SJCRH30 (cell line): ENCODE data around the gene HHIPL1. TPM values are rescaled to one million over a fixed set of nuclear protein-coding genes. Genes with fewer than 3 reads are reported as not detected.
"Not testable (repeated sequence)": the region's sequence is repeated elsewhere in the genome, so short reads cannot be mapped to it uniquely, and the experiment has no call there.

Experiments
- DNase-seq, 2 experiments: peaks; one replicate each; pipeline ENCODE4 v3.0.0-alpha.2; 2015 to 2020
- H3K27ac ChIP-seq: fragments of 250-450 bp; sonication (Bioruptor Pico); 2 replicates; pipeline ENCODE4 v1.5.1; 2020; ENCODE audit warnings: mild to moderate bottlenecking, moderate library complexity
- H3K27me3 ChIP-seq: fragments of 250-450 bp; sonication (Bioruptor Pico); 2 replicates; pipeline ENCODE4 v1.5.1; 2020; ENCODE audit warnings: mild to moderate bottlenecking, moderate library complexity
- H3K36me3 ChIP-seq: fragments of 250-450 bp; sonication (Bioruptor Pico); 2 replicates; pipeline ENCODE4 v1.5.1; 2020; ENCODE audit warnings: mild to moderate bottlenecking, moderate library complexity
- H3K4me1 ChIP-seq: fragments of 250-450 bp; sonication (Bioruptor Pico); 2 replicates; pipeline ENCODE4 v1.5.1; 2020; ENCODE audit warnings: mild to moderate bottlenecking, moderate library complexity
- H3K4me3 ChIP-seq: fragments of 250-450 bp; sonication (Bioruptor Pico); 2 replicates; pipeline ENCODE4 v1.5.1; 2020; ENCODE audit warnings: mild to moderate bottlenecking, moderate library complexity
- H3K9me3 ChIP-seq: fragments of 250-450 bp; sonication (Bioruptor Pico); replicated peaks from 2 replicates; pipeline ENCODE4 v1.5.1; 2020; ENCODE audit warnings: mild to moderate bottlenecking, moderate library complexity
- total RNA-seq: library from RNA; depleted of rRNA; stranded (reverse); fragments of >200 nt; shearing (Covaris generic); gene quantifications from 2 replicates; pipeline ENCODE4 v1.2.3, GENCODE V29; 2014

Gene HHIPL1
- total RNA-seq, 1 experiment from 2014 or later, result not detected

GRCh38 chr14:99657645-99658155 is 12.8 kb downstream of the HHIPL1 start:
- Histone ChIP-seq H3K4me1 (no peaks in the 10 kb centered on the region), H3K27ac (no peak overlapping the region), H3K9me3 (no peaks in the 10 kb centered on the region), H3K27me3 (no peaks in the 10 kb centered on the region), H3K36me3 (no peaks in the 10 kb centered on the region), H3K4me3 (no peak overlapping the region)
- no peak for DNase-seq

GRCh38 chr14:99658218-99658845 is 13.4 kb downstream of the HHIPL1 start:
- Histone ChIP-seq H3K27ac (no peak overlapping the region), H3K4me3 (no peak overlapping the region), H3K4me1 (no peaks in the 10 kb centered on the region), H3K36me3 (no peaks in the 10 kb centered on the region), H3K27me3 (no peaks in the 10 kb centered on the region), H3K9me3 (no peaks in the 10 kb centered on the region)
- no peak for DNase-seq

DNA sequence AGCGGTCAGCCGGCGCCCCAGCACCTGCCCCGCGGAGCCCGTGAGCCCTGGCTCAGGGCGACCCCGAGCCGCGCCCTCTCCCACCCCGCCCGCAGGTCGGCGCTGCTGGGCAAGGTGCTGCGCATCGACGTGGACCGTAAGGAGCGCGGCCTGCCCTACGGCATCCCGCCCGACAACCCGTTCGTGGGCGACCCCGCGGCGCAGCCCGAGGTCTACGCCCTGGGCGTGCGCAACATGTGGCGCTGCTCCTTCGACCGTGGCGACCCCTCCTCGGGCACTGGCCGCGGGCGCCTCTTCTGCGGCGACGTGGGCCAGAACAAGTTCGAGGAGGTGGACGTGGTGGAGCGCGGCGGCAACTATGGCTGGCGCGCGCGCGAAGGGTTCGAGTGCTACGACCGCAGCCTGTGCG is 14.4 kb downstream of the HHIPL1 start:
- no peaks in the 10 kb centered on the region for H3K27me3 ChIP-seq
- H3K4me3 ChIP-seq, result no peak overlapping the region
- no peak for DNase-seq
- no peaks in the 10 kb centered on the region for H3K4me1 ChIP-seq
- no peaks in the 10 kb centered on the region for H3K9me3 ChIP-seq
- H3K36me3 ChIP-seq, result no peaks in the 10 kb centered on the region
- H3K27ac ChIP-seq, result no peak overlapping the region

DNA sequence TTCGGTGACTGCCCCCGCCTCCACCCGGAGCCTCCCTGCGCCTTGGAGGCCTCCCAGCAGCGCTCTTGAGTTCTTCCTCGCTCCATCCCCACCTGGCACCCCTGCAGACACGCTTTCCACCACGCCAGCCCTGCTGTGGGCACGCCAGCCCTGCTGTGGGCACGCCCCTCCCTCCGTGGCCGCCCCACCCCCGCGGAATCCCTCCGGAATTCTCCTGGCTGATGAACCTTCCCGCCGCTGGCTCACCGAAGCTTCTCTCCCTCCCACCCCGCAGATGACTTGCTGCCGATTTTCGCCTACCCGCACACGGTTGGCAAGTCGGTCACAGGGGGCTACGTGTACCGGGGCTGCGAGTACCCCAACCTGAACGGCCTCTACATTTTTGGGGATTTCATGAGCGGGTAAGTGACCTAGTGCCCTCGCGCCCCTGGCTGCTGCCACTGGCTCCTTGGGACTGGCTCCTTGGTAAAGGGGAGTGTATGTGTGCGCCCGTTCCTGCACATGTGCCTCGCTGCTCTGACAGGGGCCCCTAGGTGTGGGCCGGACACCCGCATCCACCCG is 15.2 kb downstream of the HHIPL1 start:
- H3K9me3 ChIP-seq, result no peaks in the 10 kb centered on the region
- DNase-seq, result no peak
- H3K27me3 ChIP-seq, result no peaks in the 10 kb centered on the region
- no peaks in the 10 kb centered on the region for H3K4me1 ChIP-seq
- H3K36me3 ChIP-seq, result no peaks in the 10 kb centered on the region
- no peak overlapping the region for H3K4me3 ChIP-seq
- no peak overlapping the region for H3K27ac ChIP-seq

GRCh38 chr14:99660794-99661193 is 15.9 kb downstream of the HHIPL1 start:
- Histone ChIP-seq H3K4me3 (no peak overlapping the region), H3K27ac (no peak overlapping the region), H3K36me3 (no peaks in the 10 kb centered on the region), H3K4me1 (no peaks in the 10 kb centered on the region), H3K27me3 (no peaks in the 10 kb centered on the region), H3K9me3 (no peaks in the 10 kb centered on the region)
- no peak for DNase-seq

DNA sequence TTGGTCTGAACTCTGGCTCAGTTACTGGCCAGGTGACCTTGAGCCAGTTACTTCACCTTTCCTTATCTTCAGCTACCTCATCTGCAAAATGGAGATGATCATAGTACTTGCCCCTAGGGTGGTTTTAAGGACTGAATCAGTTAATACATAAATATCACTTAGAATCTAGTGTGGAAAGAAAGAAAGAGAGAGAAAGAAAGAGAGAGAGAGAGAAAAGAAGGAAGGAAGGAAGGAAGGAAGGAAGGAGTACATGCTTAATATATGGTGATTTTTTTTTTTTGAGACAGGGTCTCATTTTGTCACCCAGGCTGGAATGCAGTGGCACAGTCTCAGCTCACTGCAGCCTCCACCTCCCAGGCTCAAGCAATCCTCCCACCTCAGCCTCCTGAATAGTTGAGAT is 16.3 kb downstream of the HHIPL1 start:
- not testable (repeated sequence) for H3K27ac ChIP-seq, DNase-seq, H3K36me3 ChIP-seq, H3K27me3 ChIP-seq, H3K4me1 ChIP-seq, H3K4me3 ChIP-seq, H3K9me3 ChIP-seq

DNA sequence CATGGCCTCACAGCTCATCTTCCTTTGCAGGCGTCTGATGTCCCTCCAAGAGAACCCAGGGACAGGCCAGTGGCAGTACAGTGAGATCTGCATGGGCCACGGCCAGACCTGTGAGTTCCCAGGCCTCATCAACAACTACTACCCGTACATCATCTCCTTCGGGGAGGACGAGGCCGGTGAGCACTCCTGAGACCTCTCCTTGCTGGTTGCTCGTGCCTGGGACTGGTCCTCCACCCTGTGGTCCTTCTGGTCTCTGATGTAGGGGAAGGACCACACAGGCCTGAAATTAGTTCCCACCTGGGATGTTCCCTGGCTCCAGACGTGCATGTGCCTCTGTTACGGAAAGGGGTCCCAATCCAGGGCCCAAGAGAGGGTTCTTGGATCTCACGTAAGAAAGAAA is 17.9 kb downstream of the HHIPL1 start:
- no peaks in the 10 kb centered on the region for H3K4me1 ChIP-seq
- H3K27ac ChIP-seq, result no peak overlapping the region
- H3K9me3 ChIP-seq, result no peaks in the 10 kb centered on the region
- H3K4me3 ChIP-seq, result no peak overlapping the region
- H3K27me3 ChIP-seq, result no peaks in the 10 kb centered on the region
- no peak for DNase-seq
- H3K36me3 ChIP-seq, result no peaks in the 10 kb centered on the region

GRCh38 chr14:99663386-99664057 is 18.6 kb downstream of the HHIPL1 start:
- no peaks in the 10 kb centered on the region for H3K36me3 ChIP-seq
- H3K4me1 ChIP-seq, result no peaks in the 10 kb centered on the region
- H3K9me3 ChIP-seq, result no peaks in the 10 kb centered on the region
- DNase-seq, result no peak
- H3K27ac ChIP-seq, result no peak overlapping the region
- no peak overlapping the region for H3K4me3 ChIP-seq
- H3K27me3 ChIP-seq, result no peaks in the 10 kb centered on the region

DNA sequence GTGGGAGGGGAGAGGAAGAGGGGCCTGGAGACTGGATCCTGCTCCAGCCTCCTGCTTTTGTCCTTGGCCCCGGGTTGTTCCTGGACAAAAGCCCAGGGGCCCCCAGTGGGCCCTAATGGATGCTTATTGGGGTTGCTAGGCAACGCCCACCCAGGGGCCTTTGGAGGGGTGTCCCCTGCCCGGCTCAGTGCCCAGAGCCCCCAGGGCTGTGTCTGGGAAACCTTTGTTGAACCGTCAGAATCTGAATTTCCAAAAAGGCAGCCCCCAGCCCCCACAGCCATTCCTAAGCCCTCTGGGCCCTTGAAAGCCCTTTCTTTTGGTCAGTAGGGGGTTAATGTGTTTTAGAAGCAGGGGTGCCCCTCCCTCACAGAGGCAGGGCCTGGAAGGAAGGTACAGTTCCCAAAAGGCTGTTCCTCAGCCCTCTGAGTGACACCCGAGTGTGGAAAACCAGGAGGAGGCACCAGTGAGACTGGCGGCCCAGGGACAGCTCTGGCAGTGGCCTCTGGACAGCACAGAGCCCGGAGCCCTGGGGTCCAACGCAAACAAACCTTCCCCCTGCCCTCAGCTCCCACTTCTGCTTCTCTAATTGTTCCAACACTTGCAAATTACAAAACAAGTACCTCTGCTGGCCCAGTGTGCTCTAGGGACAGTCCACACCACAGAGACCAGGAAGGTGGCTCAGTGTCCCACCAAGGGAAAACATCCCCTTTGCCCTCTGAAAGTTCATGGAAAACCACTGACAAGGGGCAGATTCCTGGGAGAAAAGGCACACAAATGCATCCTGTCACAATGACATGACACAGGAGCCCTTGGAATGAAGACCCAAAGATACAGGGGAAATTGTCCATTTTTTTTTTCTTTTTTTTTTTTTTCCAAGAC is 19.4 kb downstream of the HHIPL1 start:
- Histone ChIP-seq H3K9me3 (no peaks in the 10 kb centered on the region), H3K4me1 (no peaks in the 10 kb centered on the region), H3K36me3 (no peaks in the 10 kb centered on the region), H3K4me3 (no peak overlapping the region), H3K27me3 (no peaks in the 10 kb centered on the region), H3K27ac (no peak overlapping the region)
- DNase-seq, result no peak

DNA sequence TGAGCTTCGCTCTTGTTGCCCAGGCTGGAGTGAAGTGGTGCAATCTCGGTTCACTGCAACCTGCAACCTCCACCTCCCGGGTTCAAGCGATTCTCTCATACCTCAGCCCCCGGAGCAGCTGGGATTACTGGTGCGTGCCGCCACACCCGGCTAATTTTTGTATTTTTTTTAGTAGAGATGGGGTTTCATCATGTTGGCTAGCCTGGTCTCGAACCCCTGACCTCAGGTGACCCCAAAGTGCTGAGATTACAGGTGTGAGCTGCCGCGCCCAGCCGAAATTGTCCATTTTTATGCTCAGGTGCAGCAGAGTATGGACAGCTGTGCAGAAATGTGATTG is 20.0 kb downstream of the HHIPL1 start:
- H3K4me3 ChIP-seq, result no peak overlapping the region
- no peak overlapping the region for H3K27ac ChIP-seq
- no peak for DNase-seq

DNA sequence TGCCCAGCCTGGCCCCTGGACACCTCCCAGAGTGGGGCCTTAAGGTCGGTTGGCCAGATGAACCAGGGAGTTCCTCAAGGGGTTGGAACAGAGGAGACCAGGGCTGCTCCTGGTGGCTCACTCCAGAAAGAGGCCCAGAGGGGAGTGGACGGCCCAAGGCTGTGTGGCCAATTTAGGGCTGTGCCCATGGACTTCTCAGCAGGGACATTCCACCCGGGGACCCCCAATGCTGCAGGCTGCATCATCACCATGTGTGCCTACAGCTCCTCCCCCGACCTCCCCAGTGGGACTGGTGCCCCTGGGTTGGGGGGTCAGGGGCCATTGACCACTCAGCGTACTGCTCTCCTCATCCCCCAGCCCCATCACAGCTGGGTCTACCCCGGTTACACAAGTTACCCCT is 21.6 kb downstream of the HHIPL1 start:
- no peaks in the 10 kb centered on the region for H3K4me1 ChIP-seq
- no peaks in the 10 kb centered on the region for H3K36me3 ChIP-seq
- H3K27ac ChIP-seq, result no peak overlapping the region
- no peak for DNase-seq
- H3K4me3 ChIP-seq, result no peak overlapping the region
- no peaks in the 10 kb centered on the region for H3K27me3 ChIP-seq
- no peaks in the 10 kb centered on the region for H3K9me3 ChIP-seq

More for the DNA sequence above, 20.0 kb downstream of the HHIPL1 start:
- Histone ChIP-seq H3K36me3 (no peaks in the 10 kb centered on the region), H3K4me1 (no peaks in the 10 kb centered on the region), H3K9me3 (no peaks in the 10 kb centered on the region), H3K27me3 (no peaks in the 10 kb centered on the region)

- no peaks in the 10 kb centered on the region for H3K9me3 ChIP-seq
- H3K27me3 ChIP-seq, result no peaks in the 10 kb centered on the region
- H3K27ac ChIP-seq, result no peak overlapping the region
- H3K4me3 ChIP-seq, result no peak overlapping the region
- no peaks in the 10 kb centered on the region for H3K36me3 ChIP-seq
- DNase-seq, result no peak
- H3K4me1 ChIP-seq, result no peaks in the 10 kb centered on the region
These were observed 22.1 kb downstream of the HHIPL1 start for GRCh38 chr14:99667045-99667444.

DNA sequence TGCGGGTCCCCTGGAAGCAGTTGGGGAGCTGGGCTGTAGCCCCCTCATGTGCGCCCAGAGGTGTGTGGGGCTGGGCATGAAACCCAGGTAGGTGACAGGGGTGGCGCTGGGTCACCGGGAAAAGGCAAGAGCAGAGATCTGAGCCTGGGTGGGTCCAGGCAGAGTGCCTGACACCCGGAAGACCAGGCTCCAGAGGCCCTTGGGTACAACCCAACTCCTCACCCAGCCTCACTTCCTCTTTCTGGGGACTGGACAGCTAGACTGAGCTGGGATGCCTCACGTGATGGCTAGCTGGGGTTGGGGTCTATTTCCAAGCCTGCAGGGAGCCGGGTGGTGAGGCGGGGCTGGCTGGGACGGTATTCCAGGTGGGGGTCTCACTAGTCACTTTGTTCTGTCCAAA is 22.9 kb downstream of the HHIPL1 start:
- no peaks in the 10 kb centered on the region for H3K36me3 ChIP-seq
- no peak overlapping the region for H3K4me3 ChIP-seq
- H3K9me3 ChIP-seq, result no peaks in the 10 kb centered on the region
- no peaks in the 10 kb centered on the region for H3K4me1 ChIP-seq
- no peaks in the 10 kb centered on the region for H3K27me3 ChIP-seq
- no peak for DNase-seq
- H3K27ac ChIP-seq, result no peak overlapping the region

GRCh38 chr14:99668307-99669295 is 23.7 kb downstream of the HHIPL1 start:
- Histone ChIP-seq H3K27ac (no peak overlapping the region), H3K9me3 (no peaks in the 10 kb centered on the region), H3K4me1 (no peaks in the 10 kb centered on the region), H3K4me3 (no peak overlapping the region), H3K36me3 (no peaks in the 10 kb centered on the region), H3K27me3 (no peaks in the 10 kb centered on the region)
- DNase-seq, result no peak
